Fibroblast of lung (primary cell): Measurements from ENCODE around the gene CHN2. TPM values are rescaled to one million over a fixed set of nuclear protein-coding genes. Genes with fewer than 3 reads are reported as not detected.
A peak's percentile ranks its signal among the peaks of the same experiment; 100 is the strongest.

ENCODE experiments used
- DNase-seq, 2 donors: peaks; one replicate each; pipeline versions ENCODE4 v3.0.0 to v3.0.0-alpha.2; 2010; ENCODE audit warnings: low read depth in 2 of 2
- H2AFZ ChIP-seq: 2 replicates; pipeline ENCODE4 v1.5.1; 2012; ENCODE audit warnings: low read length, control low read depth, inconsistent platforms
- H3K27ac ChIP-seq: 2 replicates; pipeline ENCODE4 v1.5.1; 2011; ENCODE audit warnings: low read length, control low read depth; ENCODE audit not compliant: insufficient read depth
- H3K27me3 ChIP-seq: 2 replicates; pipeline ENCODE4 v1.5.1; 2011; ENCODE audit warnings: mild to moderate bottlenecking, low read length; ENCODE audit not compliant: control insufficient read depth, insufficient read depth
- H3K36me3 ChIP-seq: 2 replicates; pipeline ENCODE4 v1.5.1; 2011; ENCODE audit warnings: low read length; ENCODE audit not compliant: control insufficient read depth, insufficient read depth
- H3K4me1 ChIP-seq: 2 replicates; pipeline ENCODE4 v1.5.1; 2011; ENCODE audit warnings: low read length; ENCODE audit not compliant: control insufficient read depth, insufficient read depth; ENCODE audit errors: extremely low read depth
- H3K4me2 ChIP-seq: 2 replicates; pipeline ENCODE4 v1.5.1; 2011; ENCODE audit warnings: low read length, control low read depth; ENCODE audit not compliant: insufficient read depth; ENCODE audit errors: extremely low read depth
- H3K4me3 ChIP-seq, 4 experiments: fragments of 200-600 bp in 1 of 4; sonication (generic) in 1 of 4; replicated peaks in 1 of 4; 2 replicates each; pipeline ENCODE4 v1.5.1; 2011 to 2016; ENCODE audit warnings: low read length in 4 of 4, low read depth in 3 of 4, mild to moderate bottlenecking in 3 of 4, control low read depth in 2 of 4, inconsistent platforms in 1 of 4, mixed read lengths in 1 of 4; ENCODE audit not compliant: insufficient read depth in 1 of 4; ENCODE audit errors: control extremely low read depth in 1 of 4
- H3K79me2 ChIP-seq: 2 replicates; pipeline ENCODE4 v1.5.1; 2012; ENCODE audit warnings: mild to moderate bottlenecking, low read length, inconsistent platforms; ENCODE audit not compliant: control insufficient read depth, insufficient read depth
- H3K9ac ChIP-seq: 2 replicates; pipeline ENCODE4 v1.5.1; 2011; ENCODE audit warnings: mild to moderate bottlenecking, low read length, control low read depth; ENCODE audit not compliant: insufficient read depth
- H3K9me3 ChIP-seq: 2 replicates; pipeline ENCODE4 v1.5.1; 2012; ENCODE audit warnings: low read depth, low read length; ENCODE audit not compliant: control insufficient read depth, insufficient read depth
- H4K20me1 ChIP-seq: 2 replicates; pipeline ENCODE4 v1.5.1; 2011; ENCODE audit warnings: low read length; ENCODE audit not compliant: control insufficient read depth, insufficient read depth; ENCODE audit errors: extremely low read depth
- EZH2 ChIP-seq: IDR thresholded peaks from 2 replicates; pipeline ENCODE4 v1.5.1; 2012; ENCODE audit warnings: low read length, control low read depth, mild to moderate bottlenecking; ENCODE audit errors: missing control alignments
- polyA plus RNA-seq, 2 donors: library from polyadenylated mRNA; depleted of rRNA in 1 of 2; stranded (reverse) in 1 of 2; unstranded in 1 of 2; fragments of >200 nt; gene quantifications; 2 replicates each; pipeline ENCODE4 v1.2.1, GENCODE V29; 2011 to 2012; ENCODE audit warnings: missing spikeins in 1 of 2
- total RNA-seq: library from RNA; depleted of rRNA; stranded (reverse); fragments of >200 nt; gene quantifications from 2 replicates; pipeline ENCODE4 v1.2.1, GENCODE V29; 2014
- TF ChIP-seq, protein P1 (sequence below), 2 donors: IDR thresholded peaks in 1 of 2; conservative IDR thresholded peaks in 1 of 2; 1 replicate in 1 of 2; 2 replicates in 1 of 2; pipeline ENCODE4 v1.5.1; 2011 to 2012; ENCODE audit warnings: low read length in 2 of 2, control low read depth in 1 of 2, inconsistent platforms in 1 of 2, low read depth in 1 of 2, mild to moderate bottlenecking in 1 of 2

The CHN2 gene
- total and polyA plus RNA-seq, 2 donors (not counting 1 experiment from before 2014, with no cell fraction given), result 0.33 to 0.53 TPM

- no peaks in the 10 kb centered on the region for H3K4me1 ChIP-seq
- no peaks in the 10 kb centered on the region for H3K27me3 ChIP-seq
- no peak overlapping the region for H3K4me3 ChIP-seq
- no peak for DNase-seq
- no peak for TF ChIP-seq EZH2
- TF ChIP-seq, protein P1, sequence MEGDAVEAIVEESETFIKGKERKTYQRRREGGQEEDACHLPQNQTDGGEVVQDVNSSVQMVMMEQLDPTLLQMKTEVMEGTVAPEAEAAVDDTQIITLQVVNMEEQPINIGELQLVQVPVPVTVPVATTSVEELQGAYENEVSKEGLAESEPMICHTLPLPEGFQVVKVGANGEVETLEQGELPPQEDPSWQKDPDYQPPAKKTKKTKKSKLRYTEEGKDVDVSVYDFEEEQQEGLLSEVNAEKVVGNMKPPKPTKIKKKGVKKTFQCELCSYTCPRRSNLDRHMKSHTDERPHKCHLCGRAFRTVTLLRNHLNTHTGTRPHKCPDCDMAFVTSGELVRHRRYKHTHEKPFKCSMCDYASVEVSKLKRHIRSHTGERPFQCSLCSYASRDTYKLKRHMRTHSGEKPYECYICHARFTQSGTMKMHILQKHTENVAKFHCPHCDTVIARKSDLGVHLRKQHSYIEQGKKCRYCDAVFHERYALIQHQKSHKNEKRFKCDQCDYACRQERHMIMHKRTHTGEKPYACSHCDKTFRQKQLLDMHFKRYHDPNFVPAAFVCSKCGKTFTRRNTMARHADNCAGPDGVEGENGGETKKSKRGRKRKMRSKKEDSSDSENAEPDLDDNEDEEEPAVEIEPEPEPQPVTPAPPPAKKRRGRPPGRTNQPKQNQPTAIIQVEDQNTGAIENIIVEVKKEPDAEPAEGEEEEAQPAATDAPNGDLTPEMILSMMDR (conservative IDR thresholded peaks at IDR 0.05 in 1 of 2, IDR thresholded peaks at IDR 0.05 in 1 of 2; ENCODE audit: low read depth in 1 of 2, low read length in 2 of 2), result no peak
- H3K9ac ChIP-seq, result no peak overlapping the region
- H3K9me3 ChIP-seq, result no peaks in the 10 kb centered on the region
- H3K36me3 ChIP-seq, result no peaks in the 10 kb centered on the region
- H3K79me2 ChIP-seq, result no peaks in the 10 kb centered on the region
- no peak overlapping the region for H3K4me2 ChIP-seq
- H2AFZ ChIP-seq, result no peak overlapping the region
- no peak overlapping the region for H3K27ac ChIP-seq
- H4K20me1 ChIP-seq, result no peaks in the 10 kb centered on the region
Measured at GRCh38 chr7:29306319-29306991, 111.9 kb downstream of the CHN2 start.

DNA sequence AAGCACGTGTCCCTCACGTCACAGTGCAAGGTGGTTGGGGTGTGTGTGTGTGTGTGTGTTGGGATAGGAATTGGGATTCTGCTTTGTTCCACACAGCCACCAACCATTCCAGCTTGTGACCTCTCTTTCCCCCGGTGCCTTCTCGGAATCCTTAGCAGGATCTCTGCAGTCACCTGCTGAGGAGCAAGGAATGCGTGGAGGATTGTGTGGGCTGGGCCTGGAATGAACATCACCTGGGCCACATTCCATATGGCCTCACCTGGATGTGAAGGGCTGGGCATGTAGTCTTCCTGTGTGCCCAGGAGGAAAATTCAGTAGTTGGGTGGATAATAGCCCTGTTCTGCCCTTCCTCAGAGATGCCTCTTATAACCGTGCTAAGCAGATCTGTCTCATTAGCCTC, 113.8 kb downstream of the CHN2 start:
- Histone ChIP-seq H3K36me3 (no peaks in the 10 kb centered on the region), H3K4me2 (no peak overlapping the region), H3K27me3 (no peaks in the 10 kb centered on the region), H2AFZ (no peak overlapping the region), H4K20me1 (no peaks in the 10 kb centered on the region), H3K9me3 (no peaks in the 10 kb centered on the region), H3K9ac (no peak overlapping the region), H3K27ac (no peak overlapping the region), H3K79me2 (no peaks in the 10 kb centered on the region), H3K4me3 (no peak overlapping the region), H3K4me1 (no peaks in the 10 kb centered on the region)
- no peak for DNase-seq
- TF ChIP-seq, protein P1 (conservative IDR thresholded peaks at IDR 0.05 in 1 of 2, IDR thresholded peaks at IDR 0.05 in 1 of 2; ENCODE audit: low read depth in 1 of 2, low read length in 2 of 2), result no peak
- TF ChIP-seq EZH2, result no peak

DNA sequence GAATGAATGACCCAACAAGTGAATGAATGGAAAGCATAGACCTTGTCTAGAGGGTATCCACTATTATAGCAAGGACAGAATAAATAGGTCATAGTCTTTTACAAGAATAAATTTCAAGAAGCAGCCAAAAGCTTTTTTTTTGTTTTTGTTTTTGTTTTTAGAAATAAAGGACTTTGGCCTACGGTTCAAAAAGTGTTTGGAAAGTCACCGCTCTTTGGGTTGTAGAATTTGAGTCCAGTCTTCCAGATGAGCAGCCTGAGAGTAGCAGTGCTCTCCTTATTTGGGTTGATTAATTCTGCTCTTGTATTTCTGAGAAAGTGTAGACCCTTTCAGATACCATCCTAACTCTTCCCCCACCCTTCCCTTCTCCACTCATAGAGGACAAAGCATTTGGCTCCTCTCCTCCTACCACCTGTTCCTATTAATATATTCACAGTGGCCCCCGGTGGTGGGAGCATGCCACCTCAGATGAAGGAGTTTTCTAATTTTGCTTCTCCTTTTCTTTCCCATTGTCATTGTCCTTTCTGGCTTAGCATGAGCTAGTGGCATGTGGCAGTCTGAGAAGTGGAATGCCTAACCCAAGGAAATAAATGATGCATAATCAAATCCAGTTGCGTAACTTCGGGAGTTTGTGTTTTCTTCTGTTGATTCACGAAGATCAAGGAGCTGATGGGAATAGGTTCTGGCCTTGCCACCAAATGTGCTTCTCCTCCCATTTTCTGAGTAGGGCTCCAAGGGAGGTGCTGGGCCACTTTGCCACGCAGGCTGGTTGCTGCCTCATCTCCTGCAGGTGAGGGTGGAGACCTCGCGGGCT, 114.7 kb downstream of the CHN2 start:
- no peak for DNase-seq
- H3K9me3 ChIP-seq, result no peaks in the 10 kb centered on the region
- H3K4me2 ChIP-seq, result no peak overlapping the region
- no peak overlapping the region for H3K4me3 ChIP-seq
- no peak overlapping the region for H3K9ac ChIP-seq
- H2AFZ ChIP-seq, result no peak overlapping the region
- no peaks in the 10 kb centered on the region for H3K36me3 ChIP-seq
- no peaks in the 10 kb centered on the region for H3K27me3 ChIP-seq
- H3K79me2 ChIP-seq, result no peaks in the 10 kb centered on the region
- H3K27ac ChIP-seq, result no peak overlapping the region
- no peaks in the 10 kb centered on the region for H4K20me1 ChIP-seq
- TF ChIP-seq, protein P1 (conservative IDR thresholded peaks at IDR 0.05 in 1 of 2, IDR thresholded peaks at IDR 0.05 in 1 of 2; ENCODE audit: low read depth in 1 of 2, low read length in 2 of 2), result peak in 1 of 2 donors; percentile 5
- no peak for TF ChIP-seq EZH2
- H3K4me1 ChIP-seq, result no peaks in the 10 kb centered on the region
